HG02642 (cell line): ENCODE measurements around the gene REXO1.
A peak's percentile ranks its signal among the peaks of the same experiment; 100 is the strongest.
"Not testable (repeated sequence)": the region's sequence is repeated elsewhere in the genome, so short reads cannot be mapped to it uniquely, and the experiment has no call there.

Experiments
- ATAC-seq: cut with Tn5 transposase; IDR thresholded peaks from one replicate; pipeline ENCODE4 v1.9.1; 2021; ENCODE audit warnings: mild to moderate bottlenecking; ENCODE audit not compliant: unreplicated experiment, poor library complexity

The REXO1 gene

DNA sequence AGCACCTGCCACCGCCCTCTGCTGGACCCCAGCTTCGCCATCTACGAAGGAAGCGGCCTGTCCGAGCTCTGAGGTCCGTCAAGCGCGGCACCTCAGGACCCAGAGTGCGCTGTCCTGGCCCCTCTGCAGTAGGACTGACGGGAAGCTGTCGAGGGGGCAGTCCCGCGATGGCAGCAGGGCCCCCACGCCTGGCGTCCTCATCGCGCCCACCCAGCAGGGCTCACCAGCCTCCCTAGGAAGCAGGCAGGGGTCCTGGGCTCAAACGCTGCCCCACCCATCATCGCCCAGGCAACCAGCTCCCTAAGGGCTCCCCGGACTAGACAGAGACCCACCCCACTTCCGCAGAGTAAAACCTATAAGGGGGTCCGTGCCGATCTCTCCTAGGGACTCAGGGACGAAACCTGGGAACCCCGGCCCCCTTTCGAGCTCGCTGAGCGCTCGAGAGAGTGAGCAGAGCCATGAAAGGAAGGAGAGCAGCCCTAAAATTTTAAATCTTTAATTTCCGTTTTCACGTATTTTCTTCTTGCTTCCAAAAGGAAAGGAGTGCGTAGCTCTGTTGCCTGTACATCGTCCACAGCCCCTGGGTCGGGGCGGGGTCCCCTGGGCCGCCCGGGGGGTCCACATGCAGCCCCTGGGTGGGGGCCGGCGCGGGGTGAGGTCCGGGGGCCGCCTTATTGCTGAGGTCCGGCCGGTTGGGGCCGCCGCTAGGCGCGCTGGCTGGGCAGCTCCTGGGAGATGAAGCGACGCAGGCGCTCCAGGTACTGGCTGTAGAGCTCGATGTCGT, 28.4 kb upstream of the REXO1 start:
- peak; percentile 8 for ATAC-seq

DNA sequence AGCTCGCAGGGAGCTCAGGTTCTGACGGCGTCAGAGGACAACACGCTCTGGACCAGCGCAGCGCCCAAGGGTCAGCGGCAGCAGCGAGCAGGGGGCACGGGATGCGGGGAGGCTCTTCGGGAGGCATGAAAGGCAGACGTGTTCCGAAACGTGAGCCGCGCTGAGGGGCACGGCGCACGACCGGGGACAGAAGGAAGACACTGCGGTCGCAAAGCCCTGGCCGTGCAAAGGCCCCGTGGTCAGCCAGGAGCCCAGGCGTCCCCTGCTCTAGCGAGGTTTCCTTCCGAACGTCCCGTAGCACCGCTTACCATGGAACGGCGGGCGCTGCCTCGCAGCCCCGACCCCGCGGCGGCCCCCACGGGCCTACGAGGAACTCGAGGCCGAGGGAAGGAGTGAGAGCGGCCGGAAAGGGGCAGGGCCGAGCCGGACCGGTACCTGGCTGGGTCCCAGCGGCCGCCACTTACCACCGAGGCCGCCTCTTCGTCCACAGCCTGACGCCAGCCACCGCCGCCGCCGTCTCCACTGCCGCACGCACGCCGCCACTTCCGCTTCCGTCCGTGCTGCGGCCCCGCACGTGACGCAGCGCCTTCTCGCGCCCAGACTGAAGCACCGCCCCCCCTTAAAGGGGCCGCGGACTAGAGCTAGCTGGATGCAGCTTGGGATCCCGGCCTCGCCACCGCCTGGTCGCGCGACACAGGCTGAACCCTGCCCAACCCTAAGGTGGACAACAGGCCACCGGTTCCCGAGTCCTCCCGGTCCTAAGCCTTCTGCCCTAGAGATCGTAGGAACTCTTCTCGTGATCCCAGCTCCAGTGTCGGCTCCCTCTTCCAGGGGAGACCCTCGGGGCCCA, 27.6 kb upstream of the REXO1 start:
- peak; percentile 86 for ATAC-seq

DNA sequence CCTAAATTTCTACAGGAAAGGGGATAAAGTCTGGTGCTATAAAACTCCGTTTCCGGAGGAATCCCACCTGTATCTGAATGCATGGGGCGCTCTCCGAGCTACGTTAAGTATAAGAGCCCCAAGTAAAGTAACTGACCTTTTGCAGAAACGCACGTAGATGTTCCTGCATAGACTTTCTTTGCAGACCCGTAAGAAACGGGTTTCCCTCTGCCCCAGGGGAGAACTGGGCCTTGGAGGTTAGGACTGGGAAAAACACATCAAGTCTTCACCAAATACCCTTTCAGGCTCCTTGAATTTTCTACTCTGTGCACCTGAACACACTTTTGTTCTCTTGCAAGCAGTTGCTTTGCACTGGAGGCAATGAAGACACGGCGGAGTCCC, 27.0 kb upstream of the REXO1 start:
- not testable (repeated sequence) for ATAC-seq

- ATAC-seq, result no peak
Measured at GRCh38 chr19:1874554-1875185, 26.4 kb upstream of the REXO1 start.

DNA sequence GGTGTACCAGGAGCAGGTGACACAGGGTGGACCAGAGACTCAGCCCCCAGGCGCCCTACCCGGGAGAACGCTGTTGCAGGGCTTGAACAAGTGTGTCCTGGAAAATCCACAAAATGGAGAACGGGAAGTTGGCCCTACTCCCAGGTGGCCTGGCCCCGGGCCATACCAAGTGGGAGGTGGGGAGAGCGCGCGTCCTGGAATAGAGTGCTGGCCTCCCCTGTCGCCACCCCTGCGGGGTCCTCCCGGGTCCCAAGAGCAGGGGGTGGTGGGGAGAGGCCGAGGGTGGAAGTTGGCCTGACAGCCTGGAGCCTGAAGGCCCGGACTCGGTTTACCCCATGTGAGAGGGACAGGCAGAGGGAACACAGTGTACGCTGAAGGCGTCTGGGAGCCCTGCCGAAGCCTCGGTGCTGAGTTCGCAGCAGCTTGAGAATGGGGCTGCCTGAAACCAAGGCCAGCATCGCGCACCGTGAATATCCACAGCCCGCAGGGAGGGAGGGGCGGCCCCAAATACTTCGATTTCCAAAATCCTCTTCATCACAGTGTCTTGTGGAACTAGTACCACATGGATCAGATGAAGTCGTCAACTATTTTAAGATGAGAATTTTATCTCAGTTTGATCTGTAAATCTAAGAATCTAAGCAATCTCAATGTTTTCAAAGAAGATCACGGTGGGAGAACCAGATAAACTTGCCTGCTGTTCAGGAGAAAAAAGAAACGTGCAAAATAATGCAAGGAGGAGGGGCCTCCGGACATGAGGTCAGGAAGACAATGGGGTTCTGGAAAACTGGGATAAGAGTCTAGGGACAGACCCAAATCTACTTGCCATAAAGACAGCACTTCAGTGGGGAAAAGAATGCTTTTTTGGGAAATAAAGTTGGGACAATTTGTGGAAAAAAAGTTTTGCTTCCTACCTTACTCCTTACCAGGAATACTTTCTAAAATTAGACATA, 25.5 kb upstream of the REXO1 start:
- no peak for ATAC-seq

- ATAC-seq, result no peak
Measured at GRCh38 chr19:1872807-1873523, 24.7 kb upstream of the REXO1 start.

- ATAC-seq, result no peak
Measured at GRCh38 chr19:1871630-1872029, 23.3 kb upstream of the REXO1 start.

DNA sequence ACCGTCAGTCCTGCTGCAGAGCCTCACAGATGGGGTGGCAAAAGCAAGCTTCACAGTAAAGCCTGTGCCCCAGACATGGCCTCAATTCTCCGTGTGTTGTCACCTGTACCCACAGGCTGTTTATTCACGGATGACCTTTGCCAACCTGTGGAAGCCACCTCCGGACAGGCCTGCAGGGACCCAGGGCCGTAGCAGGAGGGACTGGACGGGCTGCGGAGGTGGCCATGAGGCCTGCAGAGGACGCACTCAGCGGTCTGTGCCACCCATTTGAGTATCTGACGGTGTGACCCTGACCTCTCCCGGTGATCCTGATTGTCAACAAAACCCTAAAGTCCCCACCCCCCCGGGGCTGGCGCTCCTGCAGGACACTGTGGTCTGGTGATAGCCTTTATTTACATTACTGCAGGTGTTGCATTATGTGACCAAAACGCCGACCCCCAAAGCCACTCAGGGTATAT, 22.9 kb upstream of the REXO1 start:
- ATAC-seq, result no peak

GRCh38 chr19:1868971-1869370, 20.7 kb upstream of the REXO1 start:
- no peak for ATAC-seq

DNA sequence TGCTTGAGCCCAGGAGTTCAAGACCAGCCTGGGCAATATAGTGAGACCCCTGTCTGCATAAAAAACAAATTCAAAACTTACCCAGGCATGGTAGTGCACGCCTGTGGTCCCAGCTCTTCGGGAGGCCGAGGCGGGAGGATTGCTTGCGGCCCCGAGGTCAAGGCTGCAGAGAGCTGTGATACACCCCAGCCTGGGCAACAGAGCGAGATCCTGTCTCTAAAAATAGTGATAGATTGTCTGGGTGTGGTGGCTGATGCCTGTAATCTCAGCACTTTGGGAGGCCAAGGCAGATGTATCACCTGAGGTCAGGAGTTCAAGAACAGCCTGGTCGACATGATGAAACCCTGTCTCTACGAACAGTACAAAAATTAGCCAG, 19.1 kb upstream of the REXO1 start:
- no peak for ATAC-seq

DNA sequence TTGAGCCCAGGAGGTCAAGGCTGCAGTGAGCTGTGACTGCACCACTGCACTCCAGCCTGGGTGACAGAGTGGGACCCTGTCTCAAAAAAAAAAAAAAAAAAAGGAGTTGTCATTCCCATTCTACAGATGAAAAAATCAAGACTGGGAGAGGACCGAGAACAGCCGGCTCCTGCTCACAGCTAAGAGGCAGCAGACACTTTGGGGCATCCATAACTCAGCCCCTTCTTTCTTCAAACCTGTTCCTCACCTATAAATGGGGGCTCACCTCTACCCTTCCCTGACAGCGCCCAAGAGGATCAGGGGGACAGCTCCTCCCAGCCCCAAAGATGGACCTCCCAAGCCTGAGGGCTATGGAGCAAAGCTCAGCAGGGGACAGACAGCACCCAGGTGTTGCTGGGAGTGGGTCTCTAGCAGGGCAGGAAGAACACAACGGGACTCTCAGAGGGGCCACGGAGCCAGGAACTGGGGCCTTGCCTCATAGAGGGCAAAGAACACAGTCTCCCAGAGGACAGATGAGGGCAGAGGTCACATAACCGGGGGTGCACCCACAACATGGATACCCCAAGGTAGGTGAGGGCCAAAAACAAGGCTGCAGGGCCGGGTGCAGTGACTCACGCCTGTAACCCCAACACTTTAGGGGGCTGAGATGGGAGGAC, 18.5 kb upstream of the REXO1 start:
- no peak for ATAC-seq

GRCh38 chr19:1865172-1866010, 17.1 kb upstream of the REXO1 start:
- no peak for ATAC-seq

DNA sequence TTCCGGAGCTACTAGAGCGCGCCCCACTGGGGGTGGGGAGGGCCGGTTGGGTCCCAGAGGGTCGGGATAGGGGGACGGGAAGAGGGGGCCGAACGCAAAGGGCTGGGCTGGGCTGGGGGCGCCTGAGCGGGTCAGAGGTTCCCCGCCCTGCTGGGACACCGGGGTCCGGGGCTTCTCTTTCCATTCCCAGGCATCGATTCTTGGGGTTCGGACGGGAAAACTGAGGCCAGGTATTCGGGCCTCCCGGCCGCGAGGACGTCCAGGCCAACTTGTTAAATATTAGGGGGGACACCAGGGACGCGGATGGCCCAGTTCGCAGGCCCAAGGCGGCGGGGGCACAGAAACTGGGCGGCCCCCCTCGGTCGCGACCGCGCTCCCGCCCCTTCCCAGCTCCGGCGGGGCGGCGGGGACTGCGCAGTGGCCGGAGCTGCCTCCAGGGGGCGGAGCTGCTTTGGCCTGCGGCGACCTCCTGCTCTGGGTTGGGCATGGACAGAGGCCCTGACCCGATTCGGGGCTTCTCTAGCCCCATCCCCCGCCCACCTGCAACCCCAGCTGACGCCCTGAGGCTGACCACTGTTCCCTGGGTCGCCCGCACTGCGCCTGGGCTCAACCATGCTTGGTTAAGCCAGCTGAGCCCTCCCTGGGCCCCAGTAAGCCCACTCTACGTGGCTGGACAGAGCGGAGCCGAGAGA, 16.3 kb upstream of the REXO1 start:
- ATAC-seq, result peak; percentile 33

GRCh38 chr19:1863638-1864479, 15.6 kb upstream of the REXO1 start:
- ATAC-seq, result peak; percentile 64

DNA sequence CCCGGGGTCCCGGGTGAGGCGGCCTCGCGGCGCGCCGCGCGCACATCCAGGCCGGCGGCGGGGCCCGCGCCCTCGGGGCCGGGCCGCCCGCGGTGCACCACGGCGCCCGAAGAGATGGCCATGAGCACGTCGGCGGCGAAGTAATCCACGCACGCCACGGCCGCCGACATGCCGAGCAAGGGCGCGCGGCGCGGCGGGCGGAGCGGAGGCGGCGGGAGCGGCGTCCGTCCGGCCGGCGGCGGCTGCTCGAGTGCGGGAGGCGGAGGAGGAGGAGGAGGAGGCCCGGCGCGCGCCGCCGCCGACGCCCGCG, 15.0 kb upstream of the REXO1 start, which contains the start of gene KLF16:
TSS of gene KLF16 (minus strand) at position 252 of the 310 bp plus-strand sequence. CDS start at position 170, 82 bp downstream.
- ATAC-seq, result peak; percentile 6
